ENCODE results near the gene MAML2.

The MAML2 gene

DNA sequence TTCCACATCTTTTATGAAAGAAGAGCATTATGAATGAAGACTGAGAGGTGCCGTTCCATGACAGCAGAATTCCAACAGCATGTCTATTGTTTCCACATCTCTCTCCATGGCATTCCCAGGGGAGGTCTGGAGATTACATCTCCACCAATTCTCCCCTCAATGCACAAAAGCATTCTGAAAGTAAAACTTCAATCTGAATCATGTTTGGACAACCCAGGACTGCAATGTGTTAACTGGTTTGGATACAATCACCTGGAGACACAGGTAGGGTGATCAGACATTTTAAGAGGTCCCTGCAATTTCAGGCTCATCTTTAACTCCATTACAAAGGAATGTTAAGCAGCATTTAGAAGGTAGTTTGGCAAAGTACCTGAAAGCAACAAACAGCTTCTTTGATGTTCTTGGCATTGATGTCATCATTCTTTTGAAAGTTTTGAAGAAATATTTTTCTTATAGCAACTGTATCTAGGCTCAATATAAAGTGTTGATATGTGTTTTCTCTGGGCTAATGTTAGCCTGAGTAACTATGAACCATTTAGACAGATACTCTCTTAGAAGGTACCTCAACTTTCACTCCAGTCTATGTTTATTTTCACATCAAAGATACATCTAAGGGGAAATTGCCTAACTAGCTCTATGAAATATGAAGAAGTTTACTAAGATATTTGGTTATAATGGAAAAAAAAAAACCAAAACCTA is 237.6 kb downstream of the MAML2 start:
- DNase-seq (ENCODE audit: low read depth in 2 of 3, low spot score in 1 of 3), result no peak

DNA sequence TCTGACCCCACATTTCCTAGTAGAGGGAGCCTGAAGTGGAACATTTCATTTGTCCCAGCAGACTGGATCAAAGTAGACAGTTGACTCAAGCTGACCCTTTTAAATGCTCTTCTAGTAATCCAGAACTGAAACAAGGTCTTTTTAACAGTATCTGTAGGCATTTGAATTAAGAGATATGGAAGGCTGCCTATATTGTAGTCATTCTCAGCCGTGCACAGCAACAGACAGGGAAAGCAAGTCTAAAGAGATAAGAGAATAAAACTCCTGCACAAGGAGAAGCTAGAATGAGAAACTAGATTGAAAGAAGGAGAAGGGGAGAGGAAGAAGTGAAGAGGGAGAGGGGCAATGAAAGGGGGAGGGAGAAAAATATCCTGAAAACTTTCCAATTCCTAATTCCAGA is 238.5 kb downstream of the MAML2 start:
- no peak for DNase-seq (ENCODE audit: low read depth in 2 of 3, low spot score in 1 of 3)

DNA sequence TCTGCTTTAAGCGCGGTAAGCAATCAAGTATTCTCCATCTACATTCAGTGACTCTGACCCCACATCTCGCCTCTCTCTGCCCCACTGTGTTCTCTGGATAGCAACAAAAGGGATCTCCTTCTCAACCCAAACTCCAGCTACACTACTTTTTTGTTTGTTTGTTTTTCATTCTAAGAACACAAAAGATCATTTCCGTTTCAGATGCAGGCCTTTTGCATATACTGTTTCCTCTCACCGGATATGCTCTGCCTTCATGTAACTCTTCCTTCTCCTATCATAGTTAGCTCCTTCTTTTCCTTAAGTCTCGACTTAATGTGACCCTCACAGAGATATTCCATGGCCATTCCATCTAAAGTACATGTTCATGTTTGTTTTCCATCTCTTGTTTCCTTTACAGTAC is 239.3 kb downstream of the MAML2 start:
- no peak for DNase-seq (ENCODE audit: low read depth in 2 of 3, low spot score in 1 of 3)

DNA sequence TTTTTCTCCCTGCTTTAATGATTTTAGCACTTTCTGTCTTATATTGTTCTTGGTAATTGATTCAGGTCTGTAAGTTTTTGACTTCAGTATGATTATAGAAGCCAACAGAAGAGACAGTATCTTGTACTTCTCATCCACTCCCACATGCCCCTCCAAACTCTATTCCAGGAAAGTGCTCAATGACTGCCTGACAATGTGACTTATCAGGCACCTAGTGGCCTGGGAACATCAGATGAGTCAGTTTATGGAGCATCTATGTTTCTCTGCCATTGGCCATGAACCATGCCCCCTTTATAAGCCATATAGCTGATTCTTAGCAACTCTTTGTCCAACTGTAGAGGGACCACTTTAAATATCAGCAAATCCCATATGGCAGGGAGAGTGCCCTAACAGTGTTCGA is 239.9 kb downstream of the MAML2 start:
- DNase-seq (ENCODE audit: low read depth in 2 of 3, low spot score in 1 of 3), result no peak

DNA sequence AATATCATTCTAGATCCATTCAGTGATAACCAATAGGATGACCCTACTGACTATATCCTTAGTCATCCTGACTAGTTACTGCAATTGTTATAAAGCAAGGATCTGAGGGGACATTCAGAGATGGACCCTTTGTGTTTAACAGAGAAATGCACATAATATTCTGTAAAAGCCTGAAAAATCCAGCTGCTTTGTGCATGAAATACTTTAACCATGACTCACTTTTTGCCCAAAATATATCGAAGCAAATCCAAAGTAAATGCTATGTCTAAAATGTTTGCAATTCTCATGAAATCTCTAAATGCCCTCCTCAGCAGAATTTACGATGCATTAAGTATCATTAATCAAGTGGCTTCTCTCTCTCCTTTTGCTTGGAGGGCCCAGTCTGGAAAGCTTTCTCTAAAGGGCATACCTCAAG is 240.3 kb downstream of the MAML2 start:
- no peak for DNase-seq (ENCODE audit: low read depth in 2 of 3, low spot score in 1 of 3)

DNA sequence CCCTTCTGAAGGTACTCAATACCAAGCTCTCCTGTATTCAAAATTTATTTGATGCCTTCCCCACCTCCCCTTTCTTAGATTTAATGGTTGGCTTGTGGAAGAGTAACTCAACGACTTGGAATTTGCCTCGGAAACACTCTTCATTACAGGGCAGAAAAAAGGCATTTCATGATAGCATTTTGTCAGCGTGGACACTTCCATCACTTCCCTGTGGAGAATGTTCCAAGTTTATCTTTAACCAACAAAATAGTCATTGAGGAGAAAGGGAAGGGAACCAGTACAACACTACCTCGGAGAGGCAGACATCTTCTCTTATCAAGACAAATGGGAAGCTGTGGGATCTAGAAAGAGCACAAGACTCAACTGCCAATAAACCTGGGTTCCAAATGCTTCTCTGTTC is 241.8 kb downstream of the MAML2 start:
- DNase-seq (ENCODE audit: low read depth in 2 of 3, low spot score in 1 of 3), result no peak

DNA sequence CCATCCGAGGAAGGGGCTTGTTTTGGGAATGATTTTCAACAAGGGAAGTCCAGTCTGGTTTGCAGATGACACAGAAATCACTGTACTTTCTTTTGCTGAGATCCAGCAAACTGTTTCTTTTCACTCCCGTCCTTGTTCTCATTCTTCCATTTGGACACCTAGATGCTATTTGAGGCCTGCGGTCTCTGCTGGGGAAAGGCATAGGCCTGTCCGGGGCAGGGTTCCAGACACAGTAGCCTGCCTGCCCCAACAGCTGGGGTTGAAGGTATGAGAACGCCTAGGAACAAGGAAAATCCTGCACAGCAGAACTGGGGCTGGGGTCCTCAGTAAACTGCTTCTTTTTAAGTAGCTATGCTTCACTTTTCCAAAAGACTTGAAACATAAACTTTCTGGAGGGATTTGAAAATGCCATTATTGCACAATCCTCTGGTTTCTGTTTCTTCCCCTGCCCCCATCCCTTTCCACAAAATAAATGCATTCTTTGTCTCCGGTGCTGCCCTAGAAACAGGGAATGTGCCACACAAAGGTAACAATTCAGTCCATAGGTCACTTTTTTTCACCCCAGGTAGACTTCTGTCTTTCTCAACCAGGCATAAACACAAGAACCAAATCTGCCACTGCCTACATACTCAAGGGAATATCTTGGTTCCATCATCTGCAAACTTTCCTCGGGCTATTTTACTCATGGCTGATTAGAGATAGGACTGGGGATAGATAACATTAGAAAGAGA is 244.3 kb downstream of the MAML2 start:
- no peak for DNase-seq (ENCODE audit: low read depth in 2 of 3, low spot score in 1 of 3)

DNA sequence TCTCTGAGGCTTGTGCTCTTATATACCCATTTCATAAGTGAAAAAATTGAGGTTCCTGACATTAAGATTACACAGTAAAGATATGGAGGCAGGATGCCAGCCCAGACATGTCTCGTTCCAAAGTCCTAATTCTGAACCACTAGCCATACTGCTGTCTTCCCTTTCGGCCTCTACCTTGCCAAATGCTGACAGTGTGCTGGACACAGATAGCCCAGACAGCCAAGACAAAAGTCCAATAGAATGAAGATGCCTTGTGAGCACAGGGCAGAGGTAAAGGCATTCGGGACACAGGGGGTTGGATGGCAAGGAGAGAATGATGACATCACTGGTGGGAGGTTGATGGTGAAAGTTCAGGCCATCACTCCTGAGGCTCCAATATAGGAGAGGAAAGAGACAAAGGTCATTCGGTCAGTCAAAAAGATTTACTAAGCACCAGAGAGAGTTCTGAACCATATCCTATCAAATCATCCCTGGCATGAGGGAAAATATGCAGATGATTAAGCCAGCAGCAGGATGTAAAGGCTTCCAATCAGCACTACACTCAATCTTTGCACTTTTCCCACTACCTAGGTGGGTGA is 245.1 kb downstream of the MAML2 start:
- no peak for DNase-seq (ENCODE audit: low read depth in 2 of 3, low spot score in 1 of 3)

DNA sequence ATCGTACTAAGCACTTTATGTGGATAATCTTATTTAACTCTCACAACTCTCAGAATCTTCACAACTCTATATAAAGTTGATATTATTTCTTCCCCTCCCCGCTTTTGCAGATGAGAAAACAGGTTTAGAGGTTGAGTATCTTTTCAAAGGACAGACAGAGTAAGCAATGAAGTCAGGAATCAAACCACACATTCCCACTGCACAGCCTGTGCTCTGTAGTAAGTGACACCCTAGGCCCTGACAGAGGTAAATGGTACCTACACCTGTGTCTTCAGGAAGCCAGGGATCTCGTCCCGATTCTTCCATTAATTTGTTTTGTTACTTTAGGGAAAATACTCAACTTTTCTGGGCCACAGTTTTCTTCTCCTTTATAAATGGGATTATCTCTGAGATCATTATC is 246.6 kb downstream of the MAML2 start:
- no peak for DNase-seq (ENCODE audit: low read depth in 2 of 3, low spot score in 1 of 3)

DNA sequence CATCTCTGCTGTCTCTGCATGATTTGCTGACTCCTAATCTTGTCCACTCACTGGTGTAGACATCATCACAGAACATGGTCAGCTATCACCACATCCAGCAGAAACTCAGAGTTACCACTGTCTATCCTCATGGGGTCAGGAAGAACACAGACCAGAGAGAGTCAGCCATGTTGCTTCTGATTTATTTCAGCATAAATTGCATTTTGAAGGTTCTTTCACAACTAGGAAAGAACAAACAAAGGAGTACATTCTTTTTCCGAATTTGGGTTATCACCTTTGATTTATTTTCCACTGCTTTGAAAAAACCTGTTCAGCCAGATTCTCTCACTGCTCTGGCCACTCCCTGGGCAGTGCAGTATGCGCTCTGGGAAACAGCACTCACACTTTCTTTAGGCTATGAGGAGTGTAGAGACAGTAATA is 247.1 kb downstream of the MAML2 start:
- DNase-seq (ENCODE audit: low read depth in 2 of 3, low spot score in 1 of 3), result no peak

DNA sequence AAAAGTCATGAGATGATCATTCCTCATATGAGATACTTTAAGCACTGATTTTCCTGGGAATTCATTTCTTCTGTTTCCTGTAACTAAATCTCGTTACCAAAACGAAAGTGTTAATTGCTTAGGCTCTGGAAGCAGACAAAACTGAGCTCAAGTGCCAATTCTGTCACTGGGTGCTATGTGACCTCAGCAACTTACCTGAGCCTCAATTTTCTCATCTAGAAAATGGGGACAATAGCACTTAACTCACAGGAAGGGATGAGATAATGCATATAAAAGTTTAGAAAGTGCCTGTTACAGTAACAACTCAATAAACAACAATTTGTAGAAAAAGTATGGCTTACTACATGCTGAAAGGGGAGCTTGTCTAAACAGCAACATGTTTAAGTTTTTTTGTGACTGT is 248.8 kb downstream of the MAML2 start:
- DNase-seq (ENCODE audit: low read depth in 2 of 3, low spot score in 1 of 3), result no peak

DNA sequence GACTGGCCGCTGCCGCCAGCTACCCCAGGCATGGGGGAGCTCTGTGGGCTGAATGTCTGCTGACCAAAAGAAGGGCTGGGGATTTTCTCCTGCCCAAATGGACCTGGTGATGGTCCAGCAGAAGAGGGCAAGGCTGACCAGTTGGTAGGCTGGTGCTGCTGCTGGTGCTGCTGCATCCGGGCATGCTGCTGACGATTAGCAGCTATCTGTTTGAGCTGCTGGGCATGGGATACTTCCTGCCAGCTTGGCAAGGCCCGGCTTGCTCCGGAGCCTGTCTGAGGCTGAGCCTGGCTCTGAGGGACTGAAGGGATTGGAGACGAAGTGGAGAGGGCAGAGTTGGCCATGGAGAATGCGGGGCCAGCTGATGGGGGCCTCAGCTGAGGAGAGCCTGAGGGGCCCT is 250.5 kb downstream of the MAML2 start:
- no peak for DNase-seq (ENCODE audit: low read depth in 2 of 3, low spot score in 1 of 3)

DNA sequence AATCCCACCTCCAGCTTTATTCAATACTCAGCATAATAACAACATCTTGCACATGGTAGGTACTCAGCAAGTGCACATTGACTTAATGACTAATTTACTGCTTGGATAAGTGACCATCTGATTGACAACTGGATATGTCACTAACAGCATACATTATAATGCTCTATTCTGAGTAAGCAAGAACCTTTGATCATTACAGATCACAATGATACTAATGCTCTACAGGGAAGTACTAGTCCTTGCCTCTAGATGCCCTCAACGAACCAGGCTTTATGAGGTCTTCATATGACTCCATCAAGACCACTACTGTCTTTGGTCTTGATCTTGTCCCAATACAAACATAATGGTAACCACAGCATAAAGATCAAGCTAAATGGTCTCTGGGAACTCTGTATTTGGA is 251.5 kb downstream of the MAML2 start:
- no peak for DNase-seq (ENCODE audit: low read depth in 2 of 3, low spot score in 1 of 3)

DNA sequence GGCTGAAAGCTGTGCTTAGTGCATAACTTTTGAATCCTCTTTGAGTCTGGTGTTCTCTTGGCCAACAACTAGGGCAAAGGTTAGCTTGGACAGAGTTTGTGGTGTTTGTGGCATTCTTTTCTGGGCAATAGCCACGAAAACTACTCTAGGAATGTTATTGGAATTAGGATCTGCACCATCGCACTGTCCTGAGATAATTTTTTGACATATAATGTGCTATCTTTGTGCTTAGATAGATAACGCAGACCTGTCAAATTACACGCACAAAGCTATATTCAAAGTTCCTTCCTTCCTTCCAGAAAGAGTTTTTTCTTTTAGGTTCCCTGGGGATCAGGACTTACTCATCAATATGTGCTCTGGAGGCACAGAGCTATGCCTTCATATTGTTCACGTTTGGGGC is 252.3 kb downstream of the MAML2 start:
- no peak for DNase-seq (ENCODE audit: low read depth in 2 of 3, low spot score in 1 of 3)

DNA sequence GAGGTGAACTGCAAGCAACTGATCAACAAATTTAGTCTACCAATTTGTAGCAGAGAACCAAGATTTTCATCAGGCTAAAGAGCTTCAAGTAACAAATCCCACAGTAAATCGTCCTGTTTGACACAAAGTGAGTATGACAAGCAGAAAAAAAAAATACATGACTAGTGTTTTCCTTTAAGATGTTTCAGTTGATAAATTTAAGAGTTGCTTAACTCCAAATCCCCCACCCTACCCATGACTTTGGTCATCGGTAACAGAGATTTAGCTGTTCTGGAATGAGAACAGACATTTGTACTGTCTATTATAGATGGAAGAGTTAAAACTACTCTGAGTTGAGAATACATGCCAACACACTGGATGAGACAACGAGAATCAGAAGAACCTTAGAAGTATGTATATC is 254.1 kb downstream of the MAML2 start:
- no peak for DNase-seq (ENCODE audit: low read depth in 2 of 3, low spot score in 1 of 3)

DNA sequence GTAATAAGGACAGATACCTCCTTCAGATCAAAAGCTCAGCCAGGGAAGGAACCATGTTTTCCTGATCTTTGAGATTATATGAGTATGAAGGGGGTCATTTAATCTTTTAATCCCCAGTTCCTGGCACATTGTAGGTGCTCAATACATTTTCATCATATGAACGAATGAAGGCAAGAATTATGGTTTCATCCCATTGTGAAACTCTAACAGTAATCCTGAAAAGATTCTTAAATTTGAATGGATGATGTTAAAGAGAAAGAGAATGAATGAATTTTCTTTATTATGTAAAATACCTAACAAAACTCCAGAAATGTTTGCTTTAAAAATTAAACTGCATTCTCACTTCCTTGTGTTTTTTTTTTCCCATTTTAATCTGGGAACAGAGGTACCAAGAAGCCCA is 256.9 kb downstream of the MAML2 start:
- DNase-seq (ENCODE audit: low read depth in 2 of 3, low spot score in 1 of 3), result no peak

DNA sequence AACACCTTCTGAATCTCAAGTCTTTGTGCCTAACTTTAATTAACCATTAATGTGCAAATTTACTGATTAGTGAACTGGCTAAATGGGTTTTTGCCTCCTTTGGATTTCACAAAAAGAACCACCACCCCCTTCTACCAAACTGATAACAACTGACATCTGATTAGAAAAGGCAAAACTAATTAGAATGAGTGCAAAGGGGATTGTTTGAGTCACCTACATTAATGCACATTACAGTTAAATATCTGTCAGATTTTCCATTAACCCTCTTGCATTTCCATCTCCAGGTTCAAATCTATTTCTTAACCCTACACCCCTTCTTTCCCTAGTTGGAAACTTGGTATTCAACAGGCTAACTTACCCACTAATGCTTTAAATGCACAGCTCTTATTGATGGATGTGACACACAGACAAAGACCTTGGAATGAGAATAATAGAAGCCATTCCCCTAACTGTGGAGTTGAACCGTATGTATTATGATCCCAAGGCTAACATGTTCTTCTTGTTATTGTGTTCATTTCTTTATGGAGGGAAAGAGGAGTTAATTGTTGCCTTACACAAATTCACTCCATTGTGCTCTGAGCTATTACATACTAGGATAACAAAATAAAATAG is 257.6 kb downstream of the MAML2 start:
- no peak for DNase-seq (ENCODE audit: low read depth in 2 of 3, low spot score in 1 of 3)

DNA sequence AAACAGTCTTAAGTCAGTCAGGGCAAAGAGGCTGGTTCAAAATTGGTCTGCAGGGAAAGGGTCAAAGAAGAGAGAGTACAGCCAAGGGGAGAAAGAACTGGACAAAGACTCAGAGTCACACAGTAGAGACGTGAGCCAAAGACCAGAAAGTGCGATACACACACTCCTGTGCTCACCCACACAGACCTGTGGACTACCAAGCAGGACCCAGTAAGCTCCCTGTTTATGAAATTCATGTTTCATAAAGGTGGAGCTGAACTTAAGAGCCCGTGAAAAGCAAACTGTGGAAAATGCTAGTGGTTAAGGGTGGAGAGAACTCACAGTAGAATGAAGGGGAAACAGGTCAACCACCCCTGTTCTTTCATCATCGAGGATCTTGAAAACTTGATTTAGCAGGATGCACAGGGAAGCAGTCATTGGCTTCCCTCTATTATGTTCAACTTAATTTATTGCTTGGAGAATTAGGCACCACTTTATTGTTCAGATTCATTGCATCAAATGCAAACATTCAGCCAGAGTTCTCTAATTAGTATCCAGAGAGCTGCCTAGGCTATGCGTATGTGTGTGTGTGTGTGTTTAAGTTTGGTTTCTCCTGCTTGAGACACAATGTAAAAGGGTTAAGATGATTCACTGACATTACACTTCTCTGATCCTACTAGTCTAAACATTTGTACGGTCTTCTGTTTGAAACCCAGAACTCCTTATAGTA is 258.2 kb downstream of the MAML2 start:
- DNase-seq (ENCODE audit: low read depth in 2 of 3, low spot score in 1 of 3), result no peak

DNA sequence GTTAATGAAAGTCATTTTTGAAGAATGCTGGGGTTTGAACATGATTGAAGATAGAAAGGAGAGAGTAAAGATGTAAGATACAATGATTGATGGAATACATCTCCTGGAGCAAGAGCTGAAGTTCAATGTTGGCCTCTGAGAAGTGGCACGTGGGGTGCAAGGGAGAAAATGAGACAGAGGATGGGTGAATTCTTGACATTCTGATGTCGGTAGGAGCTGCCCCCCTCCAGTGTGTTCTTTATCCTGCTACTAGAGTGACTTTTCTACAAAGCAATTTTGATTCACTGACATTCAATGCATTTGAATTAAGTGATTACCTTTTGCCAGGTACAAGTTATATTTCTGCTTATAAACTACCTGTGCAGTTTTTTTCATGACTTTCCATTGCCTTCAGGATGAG is 260.1 kb downstream of the MAML2 start:
- no peak for DNase-seq (ENCODE audit: low read depth in 2 of 3, low spot score in 1 of 3)

DNA sequence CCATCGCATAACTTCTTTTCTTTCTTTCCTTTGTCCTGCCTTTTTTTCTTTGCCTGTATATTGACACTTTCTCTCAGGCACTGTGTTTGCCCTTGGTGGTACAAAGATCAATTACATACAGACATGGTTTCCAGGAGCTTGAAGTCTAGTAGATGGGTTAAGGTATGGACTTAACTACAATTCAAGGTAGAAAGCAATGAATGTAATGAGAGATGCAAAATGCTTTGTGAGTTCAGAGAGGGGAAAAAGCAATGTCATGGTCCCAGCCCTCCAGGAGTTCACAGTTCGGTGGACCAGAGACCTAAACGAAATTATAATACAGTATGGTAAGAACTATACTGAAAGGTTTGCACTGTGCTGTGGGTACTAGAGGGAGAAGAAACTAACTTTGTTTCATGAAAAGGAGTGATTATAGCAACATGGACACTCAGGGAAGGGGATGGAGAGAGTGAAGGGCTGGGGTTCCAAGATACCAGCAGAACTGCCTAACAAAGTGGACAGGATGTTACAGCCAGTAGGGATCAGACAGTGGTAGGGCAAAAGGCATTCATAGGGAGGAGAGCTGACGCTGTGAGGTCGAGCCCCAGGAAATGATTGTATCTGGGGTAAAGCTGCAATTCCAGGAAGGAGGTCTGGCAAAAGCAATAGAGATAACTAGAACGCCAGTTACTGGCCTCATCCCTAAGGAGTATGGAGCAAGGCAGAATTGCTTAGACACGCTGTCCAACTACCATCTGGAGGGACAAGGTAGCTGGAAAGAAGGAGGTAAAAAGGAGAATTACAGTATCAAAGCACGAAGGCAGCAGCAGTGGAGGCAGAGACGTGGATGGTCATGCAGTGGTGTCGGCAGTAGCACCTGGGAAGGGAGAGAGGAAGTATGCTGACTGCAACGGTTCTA is 260.7 kb downstream of the MAML2 start:
- no peak for DNase-seq (ENCODE audit: low read depth in 2 of 3, low spot score in 1 of 3)

DNA sequence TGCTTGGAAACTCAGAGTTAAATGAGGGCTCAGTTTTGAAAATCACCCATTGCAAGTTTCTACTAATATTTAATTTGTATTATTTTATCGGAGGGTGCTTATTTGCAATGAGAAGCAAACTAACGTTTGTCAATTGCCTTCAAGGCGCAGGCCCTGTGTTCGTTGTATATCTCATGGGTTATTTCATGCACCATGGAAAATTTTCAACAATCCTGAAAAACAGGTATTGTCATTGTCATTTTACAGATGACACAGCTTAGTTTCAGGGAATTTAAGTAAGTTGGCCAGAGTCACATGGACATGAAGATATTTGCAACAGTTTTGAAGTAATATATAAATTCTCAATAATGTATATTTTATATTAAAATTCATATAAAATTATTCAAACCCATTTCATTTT is 261.4 kb downstream of the MAML2 start:
- DNase-seq (ENCODE audit: low read depth in 2 of 3, low spot score in 1 of 3), result no peak
